ENCODE data around the gene SLC25A45.

SLC25A45 gene

GRCh38 chr11:65421794-65422632 is 39.6 kb upstream of the SLC25A45 start:
- Histone ChIP-seq H4K20me1 (ENCODE audit: insufficient read depth) (peaks cover 30% of the 10 kb centered on the region), H3K4me1 (ENCODE audit: low read depth, poor library complexity, severe bottlenecking) (peaks cover 53% of the 10 kb centered on the region), H3K4me3 (IDR thresholded peaks at IDR 0.05; ENCODE audit: insufficient read depth, low read depth, low read length) (no peak overlapping the region), H3K27ac (peak overlapping the region; percentile 100), H2AFZ (ENCODE audit: low read depth) (peak overlapping the region; percentile 60), H3K36me3 (ENCODE audit: insufficient read depth) (no peaks in the 10 kb centered on the region), H3K79me2 (ENCODE audit: insufficient read depth, low read depth) (peaks cover 85% of the 10 kb centered on the region), H3K9ac (peak overlapping the region; percentile 99), H3K4me2 (peak overlapping the region; percentile 99), H3K27me3 (ENCODE audit: insufficient read depth, low read depth) (no peaks in the 10 kb centered on the region)
- TF ChIP-seq, protein P1, sequence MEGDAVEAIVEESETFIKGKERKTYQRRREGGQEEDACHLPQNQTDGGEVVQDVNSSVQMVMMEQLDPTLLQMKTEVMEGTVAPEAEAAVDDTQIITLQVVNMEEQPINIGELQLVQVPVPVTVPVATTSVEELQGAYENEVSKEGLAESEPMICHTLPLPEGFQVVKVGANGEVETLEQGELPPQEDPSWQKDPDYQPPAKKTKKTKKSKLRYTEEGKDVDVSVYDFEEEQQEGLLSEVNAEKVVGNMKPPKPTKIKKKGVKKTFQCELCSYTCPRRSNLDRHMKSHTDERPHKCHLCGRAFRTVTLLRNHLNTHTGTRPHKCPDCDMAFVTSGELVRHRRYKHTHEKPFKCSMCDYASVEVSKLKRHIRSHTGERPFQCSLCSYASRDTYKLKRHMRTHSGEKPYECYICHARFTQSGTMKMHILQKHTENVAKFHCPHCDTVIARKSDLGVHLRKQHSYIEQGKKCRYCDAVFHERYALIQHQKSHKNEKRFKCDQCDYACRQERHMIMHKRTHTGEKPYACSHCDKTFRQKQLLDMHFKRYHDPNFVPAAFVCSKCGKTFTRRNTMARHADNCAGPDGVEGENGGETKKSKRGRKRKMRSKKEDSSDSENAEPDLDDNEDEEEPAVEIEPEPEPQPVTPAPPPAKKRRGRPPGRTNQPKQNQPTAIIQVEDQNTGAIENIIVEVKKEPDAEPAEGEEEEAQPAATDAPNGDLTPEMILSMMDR (conservative IDR thresholded peaks at IDR 0.05; ENCODE audit: low read depth, low read length) = no peak

GRCh38 chr11:65420979-65421793 is 38.7 kb upstream of the SLC25A45 start:
- H3K4me2 ChIP-seq = peak overlapping the region; percentile 99
- TF ChIP-seq, protein P1 (conservative IDR thresholded peaks at IDR 0.05; ENCODE audit: low read depth, low read length) = no peak
- peaks cover 25% of the 10 kb centered on the region for H4K20me1 ChIP-seq (ENCODE audit: insufficient read depth)
- H3K36me3 ChIP-seq (ENCODE audit: insufficient read depth) = no peaks in the 10 kb centered on the region
- peak overlapping the region; percentile 100 for H3K27ac ChIP-seq
- peak overlapping the region; percentile 99 for H3K9ac ChIP-seq
- peaks cover 51% of the 10 kb centered on the region for H3K4me1 ChIP-seq (ENCODE audit: low read depth, poor library complexity, severe bottlenecking)
- peaks cover 83% of the 10 kb centered on the region for H3K79me2 ChIP-seq (ENCODE audit: insufficient read depth, low read depth)
- H2AFZ ChIP-seq (ENCODE audit: low read depth) = no peak overlapping the region
- no peaks in the 10 kb centered on the region for H3K27me3 ChIP-seq (ENCODE audit: insufficient read depth, low read depth)
- H3K4me3 ChIP-seq (IDR thresholded peaks at IDR 0.05; ENCODE audit: insufficient read depth, low read depth, low read length) = no peak overlapping the region

GRCh38 chr11:65420506-65420905 is 38.1 kb upstream of the SLC25A45 start:
- TF ChIP-seq, protein P1 (conservative IDR thresholded peaks at IDR 0.05; ENCODE audit: low read depth, low read length) = no peak
- H3K9ac ChIP-seq = peak overlapping the region; percentile 99
- no peak overlapping the region for H2AFZ ChIP-seq (ENCODE audit: low read depth)
- H3K4me1 ChIP-seq (ENCODE audit: low read depth, poor library complexity, severe bottlenecking) = peaks cover 51% of the 10 kb centered on the region
- peak overlapping the region; percentile 100 for H3K27ac ChIP-seq
- H3K79me2 ChIP-seq (ENCODE audit: insufficient read depth, low read depth) = peaks cover 77% of the 10 kb centered on the region
- peaks cover 18% of the 10 kb centered on the region for H4K20me1 ChIP-seq (ENCODE audit: insufficient read depth)
- no peaks in the 10 kb centered on the region for H3K27me3 ChIP-seq (ENCODE audit: insufficient read depth, low read depth)
- no peaks in the 10 kb centered on the region for H3K36me3 ChIP-seq (ENCODE audit: insufficient read depth)
- no peak overlapping the region for H3K4me3 ChIP-seq (IDR thresholded peaks at IDR 0.05; ENCODE audit: insufficient read depth, low read depth, low read length)
- H3K4me2 ChIP-seq = peak overlapping the region; percentile 99

DNA sequence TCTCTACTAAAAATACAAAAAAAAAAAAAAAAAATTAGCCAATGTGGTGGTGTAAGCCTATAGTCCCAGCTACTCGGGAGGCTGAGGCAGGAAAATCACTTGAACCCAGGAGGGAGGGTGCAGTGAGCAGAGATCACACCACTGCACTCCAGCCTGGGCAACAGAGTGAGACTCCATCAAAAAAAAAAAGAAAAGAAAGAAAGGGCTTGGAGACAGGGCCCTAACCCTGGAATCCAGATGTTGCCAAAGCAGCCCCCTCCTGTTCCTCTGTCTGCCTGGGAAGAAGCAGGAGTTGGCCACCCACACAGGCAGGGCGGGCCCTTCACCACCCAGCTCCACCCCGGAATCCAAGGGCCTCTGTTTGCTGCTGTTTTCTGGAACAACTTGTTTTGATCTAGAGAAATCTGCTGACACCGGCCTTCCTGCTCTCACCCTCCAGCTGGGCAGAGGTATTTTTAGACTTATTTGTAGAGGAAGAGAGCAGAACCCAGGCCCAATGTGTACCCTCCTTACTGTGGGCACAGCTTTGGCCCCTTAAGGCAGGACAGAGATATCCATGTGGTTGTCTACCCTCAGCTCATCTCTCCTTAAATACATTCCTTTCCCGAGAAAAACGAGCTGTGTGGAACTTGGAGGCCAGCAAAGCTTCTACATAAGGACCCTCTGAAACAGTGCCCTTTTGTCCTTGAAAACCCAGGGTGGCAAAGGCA is 37.5 kb upstream of the SLC25A45 start:
- H4K20me1 ChIP-seq (ENCODE audit: insufficient read depth) = peaks cover 13% of the 10 kb centered on the region
- no peak overlapping the region for H2AFZ ChIP-seq (ENCODE audit: low read depth)
- no peak overlapping the region for H3K4me3 ChIP-seq (IDR thresholded peaks at IDR 0.05; ENCODE audit: insufficient read depth, low read depth, low read length)
- peaks cover 48% of the 10 kb centered on the region for H3K4me1 ChIP-seq (ENCODE audit: low read depth, poor library complexity, severe bottlenecking)
- peaks cover 71% of the 10 kb centered on the region for H3K79me2 ChIP-seq (ENCODE audit: insufficient read depth, low read depth)
- H3K27ac ChIP-seq = peak overlapping the region; percentile 100
- peak overlapping the region; percentile 99 for H3K9ac ChIP-seq
- no peaks in the 10 kb centered on the region for H3K36me3 ChIP-seq (ENCODE audit: insufficient read depth)
- TF ChIP-seq, protein P1 (conservative IDR thresholded peaks at IDR 0.05; ENCODE audit: low read depth, low read length) = no peak
- H3K27me3 ChIP-seq (ENCODE audit: insufficient read depth, low read depth) = no peaks in the 10 kb centered on the region
- H3K4me2 ChIP-seq = peak overlapping the region; percentile 99
